NT2/D1 (cell line): ENCODE results near the gene CHTF8.

ENCODE experiments used
- SUZ12 ChIP-seq: IDR thresholded peaks from 2 replicates; pipeline ENCODE4 v1.6.1; 2011; ENCODE audit not compliant: insufficient read length, insufficient read depth; ENCODE audit errors: extremely low read depth
- YY1 ChIP-seq: IDR thresholded peaks from 2 replicates; pipeline ENCODE4 v1.6.1; 2011; ENCODE audit not compliant: insufficient read length, insufficient read depth
- ZNF274 ChIP-seq: IDR thresholded peaks from 2 replicates; pipeline ENCODE4 v1.6.1; 2011; ENCODE audit warnings: mild to moderate bottlenecking, low read depth, low read length

DNA sequence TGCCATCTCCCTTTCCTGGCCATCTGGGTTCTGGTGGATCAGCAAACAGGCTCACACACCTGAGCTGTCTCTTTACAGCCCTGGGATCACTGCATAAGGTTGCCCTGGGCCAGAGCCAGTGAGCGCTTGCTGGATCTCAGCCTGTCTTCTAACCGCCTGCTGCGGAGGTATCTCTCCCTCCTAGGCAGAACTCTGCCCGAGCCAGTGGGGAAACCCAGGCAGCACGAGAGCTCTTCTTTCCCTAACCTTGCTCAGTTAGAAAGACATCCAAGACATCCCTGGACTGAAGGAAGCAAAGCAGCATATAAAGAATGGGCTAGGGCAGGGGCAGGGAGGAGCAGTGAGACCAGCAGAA lies 20.5 kb downstream of the CHTF8 start:
- no peak for TF ChIP-seq YY1
- no peak for TF ChIP-seq SUZ12
- no peak for TF ChIP-seq ZNF274
